Natural killer cell treated with Interleukin-12 subunit alpha and Interleukin-12 subunit beta and Interleukin-15 and Interleukin-18, amount 100 ng/mL, for 72 hours (primary cell): Measurements from ENCODE around the gene ZNF746. TPM values are rescaled to one million over a fixed set of nuclear protein-coding genes. Genes with fewer than 3 reads are reported as not detected.
"Not testable (repeated sequence)": the region's sequence is repeated elsewhere in the genome, so short reads cannot be mapped to it uniquely, and the experiment has no call there.

Experiments used
- ATAC-seq, 2 donors: fragments of 150-1000 bp; cut with Tn5 transposase in 1 of 2; sonication (Bioruptor Pico), chemical (Tn5 transposase) in 1 of 2; 2 replicates each; pipeline ENCODE4 v1.10.0; 2021
- DNase-seq: peaks from one replicate; pipeline ENCODE4 v3.0.0; 2022; ENCODE audit warnings: low spot score
- H3K27ac Mint-ChIP-seq, 2 donors: 1 replicate in 1 of 2; 2 replicates in 1 of 2; pipeline ENCODE4 v1.8.0; 2022; ENCODE audit warnings: mixed read lengths in 2 of 2, mild to moderate bottlenecking in 1 of 2, moderate library complexity in 1 of 2
- H3K27me3 Mint-ChIP-seq, 2 donors: 1 replicate in 1 of 2; 2 replicates in 1 of 2; pipeline ENCODE4 v1.8.0; 2022; ENCODE audit warnings: mixed read lengths in 2 of 2
- H3K36me3 Mint-ChIP-seq: one replicate; pipeline ENCODE4 v1.8.0; 2022; ENCODE audit warnings: mixed read lengths
- H3K4me1 Mint-ChIP-seq, 2 donors: 1 replicate in 1 of 2; 2 replicates in 1 of 2; pipeline ENCODE4 v1.8.0; 2022; ENCODE audit warnings: low read depth in 2 of 2, mixed read lengths in 2 of 2, mild to moderate bottlenecking in 1 of 2
- H3K4me3 Mint-ChIP-seq: one replicate; pipeline ENCODE4 v1.8.0; 2022; ENCODE audit warnings: mixed read lengths
- H3K9me3 Mint-ChIP-seq: 2 replicates; pipeline ENCODE4 v1.8.0; 2022; ENCODE audit warnings: mixed read lengths
- total RNA-seq, 2 donors: library from RNA; stranded (reverse); gene quantifications; one replicate each; pipeline ENCODE4 v1.2.3, GENCODE V29; 2022

The ZNF746 gene
- total RNA-seq, 2 donors from 2014 or later: 27.2 to 39.2 TPM

- H3K4me3 Mint-ChIP-seq: no peak overlapping the region
- no peaks in the 10 kb centered on the region for H3K9me3 Mint-ChIP-seq
- H3K27me3 Mint-ChIP-seq: peaks cover 12 to 14% of the 10 kb centered on the region in 2 donors
- peaks cover 12 to 15% of the 10 kb centered on the region in 2 donors for H3K4me1 Mint-ChIP-seq
- DNase-seq: no peak
- H3K27ac Mint-ChIP-seq: no peak overlapping the region
- peak; percentile 67 to 78 for ATAC-seq
- no peaks in the 10 kb centered on the region for H3K36me3 Mint-ChIP-seq
These were observed 37.8 kb downstream of the ZNF746 start for GRCh38 chr7:149459540-149460452.

- no peak for DNase-seq
- Mint-ChIP-seq H3K4me3 (peak overlapping the region; percentile 68), H3K4me1 (peaks cover 12 to 15% of the 10 kb centered on the region in 2 donors), H3K27me3 (peaks cover 6 to 9% of the 10 kb centered on the region in 2 donors), H3K9me3 (no peaks in the 10 kb centered on the region), H3K36me3 (no peaks in the 10 kb centered on the region), H3K27ac (peak overlapping the region in 1 of 2 donors; percentile 70)
- no peak for ATAC-seq
These were observed 38.4 kb downstream of the ZNF746 start for GRCh38 chr7:149459201-149459539.

DNA sequence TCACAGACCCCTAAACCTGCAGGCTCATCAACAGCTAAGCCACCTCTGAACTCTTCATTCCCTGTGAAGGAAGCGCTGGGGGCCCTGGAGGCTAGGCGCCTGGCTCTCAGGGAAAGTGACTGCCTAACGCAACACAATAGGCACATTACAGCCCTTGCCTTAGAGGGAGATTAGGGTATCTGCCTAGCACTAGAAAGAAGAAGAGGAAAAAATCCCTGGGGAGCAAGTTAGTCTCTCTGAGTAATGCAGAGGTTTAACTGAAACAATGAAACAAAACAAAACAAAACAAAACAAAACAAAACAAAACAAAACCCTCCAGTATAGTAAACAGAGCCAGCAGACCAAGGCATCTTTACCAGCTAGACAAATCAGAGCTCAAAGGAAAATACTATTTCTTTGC, 39.4 kb downstream of the ZNF746 start:
- peak overlapping the region in 1 of 2 donors; percentile 70 for H3K27ac Mint-ChIP-seq
- no peaks in the 10 kb centered on the region for H3K9me3 Mint-ChIP-seq
- no peaks in the 10 kb centered on the region for H3K36me3 Mint-ChIP-seq

GRCh38 chr7:149457766-149458165, 39.8 kb downstream of the ZNF746 start:
- peaks cover 6 to 8% of the 10 kb centered on the region in 2 donors for H3K27me3 Mint-ChIP-seq
- ATAC-seq: no peak
- H3K4me3 Mint-ChIP-seq: no peak overlapping the region
- DNase-seq: no peak
- H3K4me1 Mint-ChIP-seq: peaks cover 12 to 15% of the 10 kb centered on the region in 2 donors
- no peak overlapping the region for H3K27ac Mint-ChIP-seq
- H3K36me3 Mint-ChIP-seq: no peaks in the 10 kb centered on the region
- no peaks in the 10 kb centered on the region for H3K9me3 Mint-ChIP-seq

More for the DNA sequence above, 39.4 kb downstream of the ZNF746 start:
- H3K4me1 Mint-ChIP-seq: peaks cover 12 to 15% of the 10 kb centered on the region in 2 donors
- DNase-seq (no peak), ATAC-seq (no peak)
- peaks cover 6 to 8% of the 10 kb centered on the region in 2 donors for H3K27me3 Mint-ChIP-seq
- H3K4me3 Mint-ChIP-seq: peak overlapping the region; percentile 68

GRCh38 chr7:149456506-149457421, 40.8 kb downstream of the ZNF746 start:
- H3K27ac Mint-ChIP-seq: no peak overlapping the region
- H3K27me3 Mint-ChIP-seq: peaks cover 0 to 2% of the 10 kb centered on the region in 2 donors
- peaks cover 12 to 15% of the 10 kb centered on the region in 2 donors for H3K4me1 Mint-ChIP-seq
- ATAC-seq: no peak
- DNase-seq: no peak
- H3K9me3 Mint-ChIP-seq: no peaks in the 10 kb centered on the region
- no peaks in the 10 kb centered on the region for H3K36me3 Mint-ChIP-seq
- no peak overlapping the region for H3K4me3 Mint-ChIP-seq

DNA sequence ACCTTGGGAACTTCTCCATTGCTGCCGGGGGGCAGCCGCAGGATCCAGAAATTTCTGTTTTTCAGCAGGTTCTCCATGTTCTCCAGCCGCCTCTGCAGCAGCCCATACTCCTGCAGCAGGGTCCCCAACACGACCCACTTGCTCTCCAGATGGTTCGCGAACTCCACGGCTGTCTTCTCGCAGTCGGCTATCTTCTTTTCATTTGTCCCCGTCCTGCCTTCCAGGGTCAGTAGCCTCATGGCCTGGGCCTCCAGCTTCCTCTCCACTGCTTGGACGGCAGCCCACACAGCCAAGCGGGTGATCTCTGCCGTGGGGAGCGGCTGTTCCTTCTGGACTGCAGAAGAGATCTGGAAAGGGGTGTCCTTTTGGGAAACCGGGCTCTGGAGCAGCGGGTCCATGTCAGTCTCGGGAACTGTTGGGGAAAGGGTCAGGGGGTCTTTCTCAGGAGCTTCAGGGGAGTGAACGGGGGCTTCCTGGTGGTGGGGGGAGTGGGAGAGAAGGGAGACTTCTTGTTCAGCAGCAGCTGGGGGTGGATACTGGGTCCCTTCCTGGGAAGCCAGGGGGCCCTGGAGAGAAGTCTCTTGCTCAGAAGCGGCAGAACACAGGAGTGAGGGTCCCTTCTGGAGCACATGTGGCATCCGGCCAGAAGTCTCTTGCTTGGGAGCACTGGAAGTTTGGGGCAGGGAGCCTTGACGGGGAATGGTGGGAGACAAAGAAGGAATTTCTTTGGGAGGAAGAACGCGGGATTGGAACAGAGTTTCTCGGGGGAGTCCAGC, 42.2 kb downstream of the ZNF746 start:
- Mint-ChIP-seq H3K36me3 (no peaks in the 10 kb centered on the region), H3K4me1 (peaks cover 6 to 10% of the 10 kb centered on the region in 2 donors), H3K27me3 (no peaks in the 10 kb centered on the region), H3K9me3 (no peaks in the 10 kb centered on the region), H3K27ac (no peak overlapping the region), H3K4me3 (no peak overlapping the region)
- no peak for DNase-seq
- no peak for ATAC-seq

DNA sequence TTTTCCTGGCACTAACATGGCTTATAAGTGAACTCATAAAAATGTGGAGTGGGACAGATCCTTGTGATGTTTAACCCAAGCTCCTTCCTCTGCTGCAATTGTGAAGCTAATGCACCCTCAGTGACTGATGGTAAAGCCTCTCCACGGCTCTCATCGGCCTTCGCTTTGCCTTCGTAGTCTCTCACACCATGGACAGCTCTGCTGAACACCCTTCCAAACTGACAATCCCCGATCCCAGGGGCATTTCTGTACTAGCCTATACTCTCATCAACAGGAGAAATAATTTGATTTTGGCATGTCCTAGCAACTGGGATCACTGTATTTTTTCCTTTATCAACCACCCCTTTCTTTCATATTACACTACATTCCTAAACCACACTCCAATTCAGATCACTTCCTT, 42.9 kb downstream of the ZNF746 start:
- no peak for ATAC-seq
- no peak overlapping the region for H3K27ac Mint-ChIP-seq
- peaks cover 6 to 10% of the 10 kb centered on the region in 2 donors for H3K4me1 Mint-ChIP-seq
- peaks cover under 1% of the 10 kb centered on the region for H3K36me3 Mint-ChIP-seq
- no peaks in the 10 kb centered on the region for H3K27me3 Mint-ChIP-seq
- no peaks in the 10 kb centered on the region for H3K9me3 Mint-ChIP-seq
- no peak for DNase-seq
- no peak overlapping the region for H3K4me3 Mint-ChIP-seq

DNA sequence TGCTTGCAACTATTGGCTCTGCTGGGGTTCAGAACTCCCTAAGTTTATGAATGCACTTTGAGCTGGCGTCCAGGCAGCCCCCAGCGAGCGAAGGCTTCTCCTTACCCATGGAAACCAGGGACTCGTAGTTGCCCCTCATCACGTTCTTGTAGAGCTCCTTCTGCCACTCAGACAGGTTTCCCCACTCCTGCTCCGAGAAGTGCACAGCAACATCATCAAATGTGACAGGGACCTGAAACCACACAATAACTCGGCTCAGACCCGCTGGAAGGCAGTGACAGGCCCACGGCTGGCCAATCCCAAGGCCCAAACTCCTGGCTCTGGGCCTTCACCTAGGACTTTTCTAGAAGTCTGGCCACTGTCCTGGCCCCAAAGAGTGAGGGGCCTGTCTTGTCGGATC, 43.6 kb downstream of the ZNF746 start:
- Mint-ChIP-seq H3K36me3 (peaks cover 5% of the 10 kb centered on the region), H3K4me1 (peaks cover 6 to 10% of the 10 kb centered on the region in 2 donors)
- no peak for DNase-seq

DNA sequence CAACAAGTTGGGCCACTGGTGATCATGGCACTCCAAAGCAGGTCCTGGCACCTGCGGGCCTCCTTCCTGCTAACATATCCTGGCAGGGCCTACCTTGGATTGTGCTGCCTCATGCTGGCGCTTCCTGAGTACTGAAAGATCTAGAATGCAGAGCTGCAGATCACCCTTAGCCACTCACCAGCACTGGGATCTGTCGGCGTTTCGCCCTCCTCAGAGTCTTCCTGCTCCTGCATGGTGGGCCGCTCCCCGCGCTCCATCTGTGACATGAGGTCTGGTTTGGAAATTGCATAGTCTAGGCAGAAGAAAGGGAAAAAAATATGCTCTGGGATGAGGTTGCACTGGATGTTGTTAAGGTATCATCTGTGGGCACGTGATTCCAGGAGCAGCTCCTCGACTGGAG, 46.8 kb downstream of the ZNF746 start:
- no peaks in the 10 kb centered on the region for H3K9me3 Mint-ChIP-seq
- no peaks in the 10 kb centered on the region for H3K27me3 Mint-ChIP-seq
- H3K36me3 Mint-ChIP-seq: peaks cover 20% of the 10 kb centered on the region

More for the DNA sequence above, 43.6 kb downstream of the ZNF746 start:
- Mint-ChIP-seq H3K27ac (no peak overlapping the region), H3K4me3 (no peak overlapping the region), H3K27me3 (no peaks in the 10 kb centered on the region), H3K9me3 (no peaks in the 10 kb centered on the region)
- no peak for ATAC-seq

GRCh38 chr7:149449897-149450296, 47.7 kb downstream of the ZNF746 start:
- Mint-ChIP-seq H3K36me3 (peaks cover 24% of the 10 kb centered on the region), H3K4me3 (no peak overlapping the region), H3K27ac (no peak overlapping the region), H3K9me3 (no peaks in the 10 kb centered on the region), H3K27me3 (no peaks in the 10 kb centered on the region), H3K4me1 (peaks cover 0 to 7% of the 10 kb centered on the region in 2 donors)
- DNase-seq (no peak), ATAC-seq (no peak)

More for the DNA sequence above, 46.8 kb downstream of the ZNF746 start:
- H3K27ac Mint-ChIP-seq: no peak overlapping the region
- DNase-seq: no peak
- no peak for ATAC-seq
- H3K4me3 Mint-ChIP-seq: no peak overlapping the region
- peaks cover 0 to 7% of the 10 kb centered on the region in 2 donors for H3K4me1 Mint-ChIP-seq

GRCh38 chr7:149448961-149449360, 48.6 kb downstream of the ZNF746 start:
- H3K4me3 Mint-ChIP-seq: no peak overlapping the region
- H3K4me1 Mint-ChIP-seq: peaks cover 0 to 10% of the 10 kb centered on the region in 2 donors
- no peak overlapping the region for H3K27ac Mint-ChIP-seq
- no peak for DNase-seq
- no peaks in the 10 kb centered on the region for H3K9me3 Mint-ChIP-seq
- peaks cover 32% of the 10 kb centered on the region for H3K36me3 Mint-ChIP-seq
- ATAC-seq: no peak
- no peaks in the 10 kb centered on the region for H3K27me3 Mint-ChIP-seq

DNA sequence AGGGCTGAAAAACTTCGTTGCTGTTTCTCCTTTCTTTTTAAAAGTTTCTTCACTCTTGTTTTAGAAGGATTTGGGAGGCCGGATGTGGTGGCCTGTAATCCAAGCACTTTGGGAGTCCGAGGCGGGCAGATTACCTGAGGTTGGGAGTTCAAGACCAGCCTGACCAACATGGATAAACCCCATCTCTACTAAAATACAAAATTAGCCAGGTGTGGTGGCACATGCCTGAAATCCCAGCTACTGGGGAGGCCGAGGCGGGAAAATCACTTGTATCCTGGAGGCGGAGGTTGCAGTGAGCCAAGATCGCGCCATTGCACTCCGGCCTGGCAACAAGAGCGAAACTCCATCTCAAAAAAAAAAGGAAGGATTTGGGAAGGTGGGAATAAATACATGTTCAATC, 51.6 kb downstream of the ZNF746 start:
- not testable (repeated sequence) for H3K27me3 Mint-ChIP-seq, H3K27ac Mint-ChIP-seq, H3K9me3 Mint-ChIP-seq, ATAC-seq, H3K4me3 Mint-ChIP-seq, DNase-seq
- Mint-ChIP-seq H3K4me1 (peaks cover 1 to 13% of the 10 kb centered on the region in 2 donors), H3K36me3 (peaks cover 34% of the 10 kb centered on the region)

- Mint-ChIP-seq H3K27me3 (no peaks in the 10 kb centered on the region), H3K4me3 (no peak overlapping the region), H3K27ac (no peak overlapping the region), H3K4me1 (peaks cover 14 to 23% of the 10 kb centered on the region in 2 donors), H3K36me3 (peaks cover 29% of the 10 kb centered on the region), H3K9me3 (no peaks in the 10 kb centered on the region)
- DNase-seq: no peak
- ATAC-seq: no peak
These were observed 53.3 kb downstream of the ZNF746 start for GRCh38 chr7:149444287-149444686.
